COLO829 (cell line): Measurements from ENCODE around the gene CREG1.
"Not testable (repeated sequence)": the region's sequence is repeated elsewhere in the genome, so short reads cannot be mapped to it uniquely, and the experiment has no call there.

Experiments
- DNase-seq: peaks from one replicate; pipeline ENCODE4 v3.0.0; 2012; ENCODE audit warnings: low spot score

Gene CREG1

GRCh38 chr1:167563579-167564246 lies 10.2 kb upstream of the CREG1 start:
- peak; percentile 64 for DNase-seq

- DNase-seq = no peak
Observed at GRCh38 chr1:167562702-167563101, 9.1 kb upstream of the CREG1 start.

- no peak for DNase-seq
Observed at GRCh38 chr1:167561753-167562152, 8.2 kb upstream of the CREG1 start.

- DNase-seq = peak; percentile 89
Observed at GRCh38 chr1:167555971-167556714, 2.6 kb upstream of the CREG1 start.

GRCh38 chr1:167555072-167555471 lies 1.5 kb upstream of the CREG1 start:
- DNase-seq = not testable (repeated sequence)

GRCh38 chr1:167554028-167554779 lies 642 bp upstream of the CREG1 start:
- DNase-seq = no peak

GRCh38 chr1:167551362-167551761 lies 2.2 kb downstream of the CREG1 start:
- DNase-seq = no peak

GRCh38 chr1:167548059-167548932 lies 5.3 kb downstream of the CREG1 start:
- DNase-seq = no peak

GRCh38 chr1:167546935-167547334 lies 6.6 kb downstream of the CREG1 start:
- DNase-seq = no peak

- no peak for DNase-seq
Observed at GRCh38 chr1:167545349-167545748, 8.2 kb downstream of the CREG1 start.

- no peak for DNase-seq
Observed at GRCh38 chr1:167544447-167545093, 9.0 kb downstream of the CREG1 start.

- DNase-seq = no peak
Observed at GRCh38 chr1:167543199-167543990, 10.2 kb downstream of the CREG1 start.

GRCh38 chr1:167542109-167543032 lies 11.2 kb downstream of the CREG1 start:
- DNase-seq = no peak

- DNase-seq = no peak
Observed at GRCh38 chr1:167541610-167542009, 12.0 kb downstream of the CREG1 start.

GRCh38 chr1:167541003-167541402 lies 12.6 kb downstream of the CREG1 start:
- no peak for DNase-seq

- DNase-seq = no peak
Observed at GRCh38 chr1:167538657-167539056, 14.9 kb downstream of the CREG1 start.

GRCh38 chr1:167533851-167534300 lies 19.7 kb downstream of the CREG1 start:
- DNase-seq = peak; percentile 93

- DNase-seq = no peak
Observed at GRCh38 chr1:167532964-167533824, 20.4 kb downstream of the CREG1 start.
